Erythroblast (primary cell): ENCODE data around the gene TNN.

Source experiments
- DNase-seq, 2 experiments: peaks; one replicate each; lab custom pipeline; 2025; lab: John Stamatoyannopoulos, UW
- GATA1 ChIP-seq: IDR thresholded peaks from 2 replicates; pipeline ENCODE4 v1.6.1; 2011; ENCODE audit warnings: low read depth, mild to moderate bottlenecking, control low read depth, low read length, moderate library complexity
- POLR2A ChIP-seq: IDR thresholded peaks from 2 replicates; pipeline ENCODE4 v1.6.1; 2011; ENCODE audit warnings: mild to moderate bottlenecking, low read length

TNN gene

DNA sequence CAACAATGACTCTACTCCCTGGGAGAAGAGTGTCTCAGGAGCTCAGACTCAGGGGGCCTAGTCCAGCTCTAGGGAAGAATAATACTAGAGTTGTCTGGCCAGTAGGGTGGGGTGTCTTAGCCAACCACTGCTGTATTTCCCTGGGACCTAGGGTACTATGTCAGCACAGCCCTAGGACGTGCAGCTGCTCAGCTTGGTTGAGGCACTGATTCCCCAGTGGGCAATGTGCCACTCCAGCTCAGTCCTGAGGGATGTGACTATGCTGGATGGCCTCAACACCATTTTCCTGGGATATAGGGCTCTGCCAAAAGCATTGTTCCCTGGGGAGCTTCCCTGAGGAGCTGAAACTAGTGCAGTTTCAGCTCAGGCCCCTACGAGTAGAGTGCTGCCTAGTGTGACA is 47.4 kb downstream of the TNN start:
- no peak for DNase-seq
- TF ChIP-seq GATA1 (no peak), POLR2A (no peak)

DNA sequence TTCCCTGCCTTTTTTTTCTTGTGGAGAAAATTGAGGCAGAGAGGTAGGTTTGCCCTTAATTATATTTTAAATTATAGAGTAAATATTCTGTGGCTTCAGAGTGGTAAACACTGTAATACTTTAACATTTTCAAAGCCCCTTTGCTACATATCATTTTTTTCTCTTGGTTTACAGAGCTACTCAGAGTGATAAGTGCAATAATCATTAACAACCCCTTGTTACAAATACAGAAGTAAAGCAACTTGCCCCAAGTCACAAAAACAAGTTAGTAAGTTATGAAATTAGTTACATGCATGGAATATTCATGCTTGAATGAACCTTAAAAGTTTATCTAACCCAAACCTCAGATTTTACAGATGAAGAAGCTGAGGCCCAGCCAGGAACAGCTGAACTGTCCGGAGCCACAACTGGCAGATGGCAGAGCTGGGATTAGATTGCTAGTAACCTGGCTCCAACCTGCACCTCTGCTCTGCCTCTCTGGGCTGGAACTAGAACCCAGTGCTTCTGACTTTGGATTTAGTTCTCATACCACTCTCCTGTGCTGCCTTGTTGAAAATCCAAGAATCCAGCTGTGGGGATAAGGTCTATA is 48.7 kb downstream of the TNN start:
- DNase-seq = no peak
- TF ChIP-seq GATA1 (no peak), POLR2A (no peak)

DNA sequence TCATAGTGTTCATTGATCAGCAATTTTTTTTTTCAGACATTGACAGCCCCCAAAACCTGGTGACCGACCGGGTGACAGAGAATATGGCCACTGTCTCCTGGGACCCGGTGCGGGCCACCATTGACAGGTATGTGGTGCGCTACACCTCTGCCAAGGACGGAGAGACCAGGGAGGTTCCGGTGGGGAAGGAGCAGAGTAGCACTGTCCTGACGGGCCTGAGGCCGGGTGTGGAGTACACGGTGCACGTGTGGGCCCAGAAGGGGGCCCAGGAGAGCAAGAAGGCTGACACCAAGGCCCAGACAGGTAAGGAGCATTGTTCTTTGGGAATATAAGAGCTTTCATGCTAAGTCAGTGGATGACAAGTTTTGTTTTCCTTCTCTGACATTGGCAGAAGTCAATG is 49.3 kb downstream of the TNN start:
- DNase-seq = no peak

DNA sequence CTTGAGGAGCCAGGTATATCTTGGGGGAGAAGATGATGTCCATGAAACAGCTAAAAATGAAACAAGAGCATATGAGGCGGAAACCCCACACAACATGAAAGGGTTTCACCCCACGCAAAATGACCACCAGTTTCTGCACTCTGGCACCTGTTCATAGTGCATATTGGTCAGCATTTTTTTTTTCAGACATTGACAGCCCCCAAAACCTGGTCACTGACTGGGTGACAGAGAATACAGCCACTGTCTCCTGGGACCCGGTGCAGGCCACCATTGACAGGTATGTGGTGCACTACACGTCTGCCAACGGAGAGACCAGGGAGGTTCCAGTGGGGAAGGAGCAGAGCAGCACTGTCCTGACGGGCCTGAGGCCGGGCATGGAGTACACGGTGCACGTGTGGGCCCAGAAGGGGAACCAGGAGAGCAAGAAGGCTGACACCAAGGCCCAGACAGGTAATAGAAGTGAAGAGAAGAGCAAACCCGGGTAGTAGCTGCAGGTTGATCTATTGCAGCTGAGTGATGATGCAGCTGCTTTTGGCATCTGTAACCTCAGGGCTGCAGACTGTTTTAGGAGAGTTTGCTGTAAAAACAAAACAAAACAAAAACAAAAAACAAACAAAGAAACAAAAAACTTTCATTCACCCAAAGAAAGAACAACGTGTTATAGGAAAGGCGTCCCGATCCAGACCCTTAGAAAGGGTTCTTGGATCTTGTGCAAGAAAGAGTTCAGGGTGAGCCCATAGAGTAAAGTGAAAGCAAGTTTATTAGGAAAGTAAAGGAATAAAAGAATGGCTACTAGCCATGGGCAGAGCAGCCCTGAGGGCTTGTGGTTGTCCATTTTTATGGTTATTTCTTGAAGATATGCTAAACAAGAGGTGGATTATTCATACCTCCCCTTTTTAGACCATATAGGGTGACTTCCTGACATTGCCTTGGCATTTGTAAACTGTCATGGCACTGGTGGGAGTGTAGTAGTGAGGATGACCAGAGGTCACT is 51.0 kb downstream of the TNN start:
- TF ChIP-seq POLR2A (no peak), GATA1 (no peak)
- DNase-seq = no peak

More for the DNA sequence above, 49.3 kb downstream of the TNN start:
- TF ChIP-seq POLR2A (no peak), GATA1 (no peak)

DNA sequence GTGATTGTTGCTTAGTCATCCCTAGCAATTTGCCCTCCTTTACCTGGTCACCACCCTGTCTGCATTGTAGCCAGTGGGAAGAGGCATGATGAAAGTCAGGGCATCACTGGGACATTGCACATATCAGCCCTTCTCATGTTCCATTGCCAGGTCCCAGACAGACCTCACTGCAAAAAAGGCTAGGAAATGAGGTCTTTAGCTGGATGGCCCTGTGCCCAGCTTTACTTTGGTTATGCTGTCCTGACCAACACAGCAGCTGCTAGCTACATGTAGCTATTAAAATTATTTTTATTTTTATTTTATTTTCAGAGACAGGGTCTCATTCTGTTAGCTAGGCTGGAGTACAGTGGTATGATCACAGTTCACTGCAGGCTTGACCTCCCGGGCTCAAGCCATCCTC is 52.9 kb downstream of the TNN start:
- TF ChIP-seq POLR2A = no peak
- TF ChIP-seq GATA1 = no peak
- DNase-seq = no peak

DNA sequence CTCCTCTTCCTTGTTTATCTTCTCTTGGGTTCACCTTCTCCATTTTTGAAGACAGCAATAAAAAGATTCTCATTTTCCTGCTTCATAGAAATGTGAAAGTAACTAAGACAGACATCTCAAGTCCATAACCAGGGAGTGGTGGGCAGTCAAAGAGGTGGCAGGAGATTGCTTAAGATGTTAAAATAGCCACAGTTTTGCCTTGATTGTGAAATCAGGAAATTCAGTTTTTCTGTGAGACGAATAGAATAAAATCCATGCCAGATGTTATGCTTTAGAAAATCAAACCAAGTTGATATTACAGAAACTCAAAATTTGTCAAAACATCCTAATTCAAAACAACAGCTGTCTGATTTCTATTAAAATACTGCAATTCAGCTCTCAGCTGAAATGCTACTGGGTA is 57.2 kb downstream of the TNN start:
- TF ChIP-seq GATA1 (no peak), POLR2A (no peak)
- no peak for DNase-seq

DNA sequence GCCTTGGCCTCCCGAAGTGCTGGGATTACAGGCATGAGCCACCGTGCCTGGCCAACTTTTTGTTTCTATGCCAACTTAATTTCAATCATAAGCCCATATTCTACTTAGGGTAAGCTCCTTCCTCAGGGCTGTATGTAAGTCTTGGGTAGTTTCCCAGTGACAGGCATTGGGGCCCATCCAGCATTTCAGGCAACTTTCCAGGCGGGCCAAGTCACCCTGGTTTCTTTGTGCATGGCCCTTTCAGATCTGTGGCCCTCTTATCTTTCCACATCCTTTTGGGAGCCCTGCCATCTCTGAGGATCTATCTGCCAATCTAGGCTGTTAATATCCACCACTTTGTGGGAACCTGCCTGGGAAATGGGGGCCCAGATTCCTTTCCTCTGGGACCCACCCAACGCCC is 58.7 kb downstream of the TNN start:
- DNase-seq = no peak
- no peak for TF ChIP-seq POLR2A
- no peak for TF ChIP-seq GATA1

DNA sequence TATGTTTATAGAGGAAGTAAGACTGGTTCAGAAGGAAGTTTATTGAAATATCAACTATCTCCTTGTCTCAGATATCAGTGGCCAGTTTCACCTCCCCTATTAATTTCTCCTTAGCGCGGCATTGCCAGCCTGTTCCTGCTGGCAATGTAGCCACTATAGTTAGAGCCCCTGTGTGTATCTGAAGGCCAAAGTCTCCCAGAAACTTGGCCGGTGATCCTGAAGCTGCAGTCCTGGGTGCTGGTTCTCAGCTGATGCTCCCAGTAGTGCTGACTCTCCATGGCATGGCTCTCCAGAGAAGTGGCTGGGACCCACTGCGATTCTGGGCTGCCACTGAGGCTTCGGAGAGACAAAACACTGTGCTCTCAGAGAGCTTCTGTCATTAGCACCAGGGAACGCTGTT is 59.9 kb downstream of the TNN start:
- DNase-seq = no peak
- TF ChIP-seq GATA1 = no peak

DNA sequence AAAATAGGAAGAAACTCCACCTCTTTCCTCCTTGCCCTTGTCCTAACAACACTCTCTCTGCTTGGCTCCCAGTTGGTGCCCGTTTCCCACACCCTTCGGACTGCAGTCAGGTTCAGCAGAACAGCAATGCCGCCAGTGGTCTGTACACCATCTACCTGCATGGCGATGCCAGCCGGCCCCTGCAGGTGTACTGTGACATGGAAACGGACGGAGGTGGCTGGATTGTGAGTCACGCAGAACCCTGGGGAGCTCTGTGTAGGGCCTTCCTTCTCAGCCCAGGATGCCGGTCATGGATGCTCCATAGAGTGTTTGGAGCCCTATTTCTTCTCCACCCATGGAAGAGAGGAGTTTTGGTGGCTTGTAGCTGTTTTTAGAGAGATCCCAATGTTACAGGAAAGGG is 60.9 kb downstream of the TNN start:
- no peak for DNase-seq
- no peak for TF ChIP-seq GATA1
- no peak for TF ChIP-seq POLR2A

DNA sequence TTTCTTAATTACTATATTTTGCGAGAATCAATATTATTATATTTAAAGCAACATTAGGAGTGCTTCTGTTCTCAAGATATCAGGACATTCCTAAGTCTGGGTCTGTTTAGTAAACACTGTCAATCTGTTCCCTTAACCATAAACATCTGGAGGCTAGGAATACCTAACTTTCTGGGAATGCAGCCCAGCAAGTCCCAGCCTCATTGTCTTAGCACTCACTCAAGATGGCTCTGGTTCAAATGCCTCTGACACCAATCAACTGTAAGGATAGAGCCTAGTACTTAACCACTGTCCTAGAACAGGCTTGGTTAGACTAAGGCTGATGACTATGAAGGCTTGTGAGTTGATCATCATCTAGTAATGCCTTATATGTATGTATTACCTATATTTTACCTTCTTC is 61.5 kb downstream of the TNN start:
- DNase-seq = no peak
- no peak for TF ChIP-seq GATA1
- TF ChIP-seq POLR2A = no peak

DNA sequence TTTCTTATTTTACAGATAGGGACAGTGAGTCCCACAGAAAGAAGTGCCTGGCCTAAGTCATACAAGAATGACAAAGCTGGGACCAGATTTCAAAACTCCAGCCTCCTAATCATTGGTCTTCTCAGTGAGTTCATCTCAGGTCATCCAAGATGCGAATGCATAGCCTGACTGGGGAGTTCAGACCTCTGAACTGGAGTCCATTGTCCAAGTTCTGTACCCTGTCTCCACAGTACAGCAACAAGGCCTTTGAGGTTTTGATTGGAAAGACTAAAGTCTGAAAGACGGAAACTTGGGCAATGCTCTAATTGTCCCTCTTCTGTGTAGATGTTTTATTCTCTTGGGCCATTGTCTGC is 62.0 kb downstream of the TNN start:
- DNase-seq = no peak
- TF ChIP-seq GATA1 = no peak
- no peak for TF ChIP-seq POLR2A

DNA sequence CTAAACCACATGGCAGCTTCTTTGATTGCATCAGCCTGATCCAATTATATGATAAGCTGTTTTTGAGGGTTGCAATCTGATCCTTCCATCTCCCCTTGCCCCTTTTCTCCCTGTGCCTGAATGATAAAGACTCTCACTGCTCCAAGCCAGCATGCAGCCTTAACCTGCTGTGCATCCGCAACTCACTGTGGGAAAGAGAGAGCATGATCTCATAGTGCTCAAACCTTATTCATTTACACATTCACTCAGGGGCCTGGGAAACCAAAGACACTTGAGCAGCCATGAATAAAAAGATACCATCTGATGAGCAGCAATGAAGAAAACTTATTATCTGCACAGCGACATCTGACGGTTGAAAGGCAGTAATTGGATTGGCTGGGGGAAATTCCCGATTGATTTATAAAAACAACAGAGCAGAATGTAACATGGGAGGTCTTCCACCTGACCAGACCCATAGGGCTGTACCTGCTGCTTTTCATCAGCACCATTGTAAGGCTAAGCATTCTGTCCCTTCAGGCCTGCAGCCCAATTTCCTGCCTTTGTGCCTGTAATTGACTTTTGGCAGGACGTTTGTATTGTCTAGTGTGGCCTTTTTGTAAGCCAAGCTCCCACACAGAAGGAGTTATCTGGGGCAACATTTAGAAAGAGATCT is 62.5 kb downstream of the TNN start:
- DNase-seq = peak in 1 of 2 experiments; percentile 34
- no peak for TF ChIP-seq GATA1

DNA sequence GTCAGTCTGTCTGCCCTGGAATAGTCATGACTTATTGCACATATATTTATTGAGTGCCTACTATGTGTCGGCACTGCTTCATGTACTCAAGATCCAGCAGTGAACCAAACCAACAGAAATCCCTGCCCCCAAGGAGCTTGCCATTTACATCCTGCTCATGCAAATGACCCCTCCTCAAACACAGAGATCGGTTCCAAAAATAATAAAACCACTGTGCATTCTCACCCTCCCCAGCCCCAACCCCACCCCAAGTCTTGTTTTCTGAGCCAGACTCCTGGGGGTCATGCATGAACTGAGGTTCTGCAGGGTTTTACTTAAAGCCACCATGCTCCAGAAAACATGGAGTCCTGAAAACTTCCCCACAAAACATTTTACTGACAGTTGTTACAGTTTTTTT is 63.0 kb downstream of the TNN start:
- TF ChIP-seq POLR2A = no peak
- TF ChIP-seq GATA1 = no peak
- DNase-seq = no peak

DNA sequence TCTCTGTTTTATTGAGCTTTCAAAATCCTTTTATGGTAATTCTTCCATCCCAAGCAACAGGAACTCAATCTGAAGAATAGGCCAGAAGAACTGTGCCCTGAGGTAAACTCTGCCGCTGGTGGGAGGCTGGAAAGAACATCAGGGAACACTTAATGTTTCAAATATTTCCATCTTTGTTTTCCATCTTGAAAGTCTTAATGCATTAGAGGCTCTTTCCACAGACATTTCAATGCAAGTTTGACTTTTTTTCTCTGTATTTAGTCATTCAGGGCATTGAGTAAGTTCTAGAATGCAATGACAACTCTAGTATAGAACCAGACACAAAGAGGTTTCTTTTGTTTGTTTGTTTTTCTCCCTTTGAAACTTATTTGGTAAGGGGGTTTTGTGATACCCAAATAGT is 63.5 kb downstream of the TNN start:
- DNase-seq = no peak
- TF ChIP-seq POLR2A = no peak
- no peak for TF ChIP-seq GATA1

DNA sequence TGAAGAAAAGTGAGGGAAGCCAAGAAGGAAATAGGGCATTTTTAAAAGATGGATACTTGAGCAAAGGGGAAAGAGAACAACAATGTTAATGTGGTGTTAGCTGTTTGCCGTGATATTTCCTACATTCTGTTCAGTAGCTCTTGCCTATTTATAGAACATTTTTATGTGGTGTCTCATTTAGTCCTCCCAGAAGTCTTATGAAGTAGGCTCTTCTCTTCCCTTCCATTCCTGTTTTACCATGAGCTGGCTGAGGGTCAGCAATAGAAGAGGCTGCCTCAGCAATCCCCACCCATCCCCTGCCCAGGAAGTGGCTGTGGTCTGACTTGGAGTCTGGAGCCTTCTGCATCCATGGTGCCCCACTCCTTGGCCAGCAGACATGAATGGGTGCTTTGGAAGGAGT is 64.8 kb downstream of the TNN start:
- TF ChIP-seq POLR2A = no peak
- TF ChIP-seq GATA1 = no peak
- DNase-seq = no peak
